MG63 (cell line): Measurements from ENCODE around the gene SMOC2. TPM values are rescaled to one million over a fixed set of nuclear protein-coding genes. Genes with fewer than 3 reads are reported as not detected.

Experiments
- DNase-seq: peaks from one replicate; pipeline ENCODE4 v3.0.0-alpha.2; 2020
- H3K27me3 ChIP-seq: fragments of 250-450 bp; sonication (Bioruptor Pico); 2 replicates; pipeline ENCODE4 v1.5.1; 2020; ENCODE audit warnings: mild to moderate bottlenecking, moderate library complexity
- H3K36me3 ChIP-seq: fragments of 250-450 bp; sonication (Bioruptor Pico); 2 replicates; pipeline ENCODE4 v1.5.1; 2020; ENCODE audit warnings: mild to moderate bottlenecking, moderate library complexity
- H3K4me3 ChIP-seq: fragments of 250-450 bp; sonication (Bioruptor Pico); 2 replicates; pipeline ENCODE4 v1.5.1; 2020; ENCODE audit warnings: mild to moderate bottlenecking, moderate library complexity
- H3K9me3 ChIP-seq: fragments of 250-450 bp; sonication (Bioruptor Pico); 2 replicates; pipeline ENCODE4 v1.5.1; 2020; ENCODE audit warnings: mild to moderate bottlenecking, moderate library complexity
- total RNA-seq: library from RNA; depleted of rRNA; stranded (reverse); fragments of >200 nt; shearing (Covaris generic); gene quantifications from 2 replicates; pipeline ENCODE4 v1.2.3, GENCODE V29; 2014; ENCODE audit warnings: low replicate concordance

The SMOC2 gene
- total RNA-seq, 1 experiment from 2014 or later: not detected

- H3K4me3 ChIP-seq: no peak overlapping the region
- no peak for DNase-seq
- H3K27me3 ChIP-seq: peaks cover 11% of the 10 kb centered on the region
- no peaks in the 10 kb centered on the region for H3K36me3 ChIP-seq
- no peaks in the 10 kb centered on the region for H3K9me3 ChIP-seq
Measured at GRCh38 chr6:168432196-168432595, 8.8 kb upstream of the SMOC2 start.

- DNase-seq: no peak
- Histone ChIP-seq H3K36me3 (no peaks in the 10 kb centered on the region), H3K27me3 (peaks cover 11% of the 10 kb centered on the region), H3K4me3 (no peak overlapping the region), H3K9me3 (no peaks in the 10 kb centered on the region)
Measured at GRCh38 chr6:168433898-168434297, 7.1 kb upstream of the SMOC2 start.

- Histone ChIP-seq H3K27me3 (peaks cover 11% of the 10 kb centered on the region), H3K9me3 (no peaks in the 10 kb centered on the region), H3K4me3 (no peak overlapping the region), H3K36me3 (no peaks in the 10 kb centered on the region)
- DNase-seq: no peak
Measured at GRCh38 chr6:168434505-168434904, 6.5 kb upstream of the SMOC2 start.

- DNase-seq: no peak
Measured at GRCh38 chr6:168437751-168438150, 3.2 kb upstream of the SMOC2 start.

GRCh38 chr6:168438783-168439520 is 2.0 kb upstream of the SMOC2 start:
- no peaks in the 10 kb centered on the region for H3K36me3 ChIP-seq
- DNase-seq: no peak
- H3K9me3 ChIP-seq: no peaks in the 10 kb centered on the region
- no peak overlapping the region for H3K4me3 ChIP-seq
- peaks cover 32% of the 10 kb centered on the region for H3K27me3 ChIP-seq

More at GRCh38 chr6:168437751-168438150, 3.2 kb upstream of the SMOC2 start:
- Histone ChIP-seq H3K36me3 (no peaks in the 10 kb centered on the region), H3K27me3 (peaks cover 32% of the 10 kb centered on the region), H3K9me3 (no peaks in the 10 kb centered on the region), H3K4me3 (no peak overlapping the region)

- peaks cover 29% of the 10 kb centered on the region for H3K27me3 ChIP-seq
- no peak overlapping the region for H3K4me3 ChIP-seq
- DNase-seq: no peak
- no peaks in the 10 kb centered on the region for H3K9me3 ChIP-seq
- H3K36me3 ChIP-seq: no peaks in the 10 kb centered on the region
Measured at GRCh38 chr6:168439794-168440450, 1.1 kb upstream of the SMOC2 start.

GRCh38 chr6:168441434-168442391 is 729 bp downstream of the SMOC2 start:
- DNase-seq: no peak
- Histone ChIP-seq H3K4me3 (peak overlapping the region; percentile 39), H3K9me3 (no peaks in the 10 kb centered on the region), H3K36me3 (no peaks in the 10 kb centered on the region), H3K27me3 (peaks cover 25% of the 10 kb centered on the region)

- H3K9me3 ChIP-seq: no peaks in the 10 kb centered on the region
- H3K4me3 ChIP-seq: no peak overlapping the region
- peaks cover 25% of the 10 kb centered on the region for H3K27me3 ChIP-seq
- DNase-seq: no peak
- no peaks in the 10 kb centered on the region for H3K36me3 ChIP-seq
Measured at GRCh38 chr6:168442646-168443045, 1.7 kb downstream of the SMOC2 start.

GRCh38 chr6:168447282-168447681 is 6.3 kb downstream of the SMOC2 start:
- DNase-seq: no peak
- H3K36me3 ChIP-seq: no peaks in the 10 kb centered on the region
- no peaks in the 10 kb centered on the region for H3K9me3 ChIP-seq
- peaks cover under 1% of the 10 kb centered on the region for H3K27me3 ChIP-seq
- no peak overlapping the region for H3K4me3 ChIP-seq

GRCh38 chr6:168447700-168448099 is 6.7 kb downstream of the SMOC2 start:
- H3K4me3 ChIP-seq: no peak overlapping the region
- no peaks in the 10 kb centered on the region for H3K9me3 ChIP-seq
- no peak for DNase-seq
- H3K36me3 ChIP-seq: no peaks in the 10 kb centered on the region
- H3K27me3 ChIP-seq: no peaks in the 10 kb centered on the region; the same call in 1 of the 2 replicates

- Histone ChIP-seq H3K4me3 (no peak overlapping the region), H3K9me3 (no peaks in the 10 kb centered on the region), H3K27me3 (no peaks in the 10 kb centered on the region; the same call in 1 of the 2 replicates), H3K36me3 (no peaks in the 10 kb centered on the region)
- DNase-seq: no peak
Measured at GRCh38 chr6:168448243-168448855, 7.4 kb downstream of the SMOC2 start.

- Histone ChIP-seq H3K9me3 (no peaks in the 10 kb centered on the region), H3K36me3 (no peaks in the 10 kb centered on the region), H3K4me3 (no peak overlapping the region), H3K27me3 (no peaks in the 10 kb centered on the region)
- DNase-seq: no peak
Measured at GRCh38 chr6:168450917-168451316, 9.9 kb downstream of the SMOC2 start.

GRCh38 chr6:168451805-168452517 is 11.0 kb downstream of the SMOC2 start:
- Histone ChIP-seq H3K9me3 (no peaks in the 10 kb centered on the region), H3K27me3 (no peaks in the 10 kb centered on the region), H3K4me3 (no peak overlapping the region), H3K36me3 (no peaks in the 10 kb centered on the region)
- no peak for DNase-seq

GRCh38 chr6:168452685-168453377 is 11.8 kb downstream of the SMOC2 start:
- no peaks in the 10 kb centered on the region for H3K27me3 ChIP-seq
- H3K4me3 ChIP-seq: no peak overlapping the region
- no peak for DNase-seq
- H3K36me3 ChIP-seq: no peaks in the 10 kb centered on the region
- no peaks in the 10 kb centered on the region for H3K9me3 ChIP-seq

GRCh38 chr6:168455847-168456530 is 15.0 kb downstream of the SMOC2 start:
- Histone ChIP-seq H3K4me3 (no peak overlapping the region), H3K9me3 (no peaks in the 10 kb centered on the region)
- no peak for DNase-seq

More at GRCh38 chr6:168455847-168456530, 15.0 kb downstream of the SMOC2 start:
- no peaks in the 10 kb centered on the region for H3K36me3 ChIP-seq
- no peaks in the 10 kb centered on the region for H3K27me3 ChIP-seq
